CD14-positive monocyte (primary cell): ENCODE data around the gene LGALS1. TPM values are rescaled to one million over a fixed set of nuclear protein-coding genes. Genes with fewer than 3 reads are reported as not detected.

Experiments used
- DNase-seq, 3 donors: peaks; one replicate each; pipeline ENCODE4 v3.0.0-alpha.2; 2011 to 2022
- H2AFZ ChIP-seq: 2 replicates; pipeline ENCODE4 v1.6.0; 2012; ENCODE audit warnings: mild to moderate bottlenecking, low read depth, low read length, inconsistent platforms; ENCODE audit not compliant: insufficient read depth, poor library complexity, severe bottlenecking
- H3K27ac ChIP-seq, 2 donors: 1 replicate in 1 of 2; 2 replicates in 1 of 2; pipeline ENCODE4 v1.5.1; 2012 to 2013; ENCODE audit warnings: low read length in 2 of 2, control low read depth in 1 of 2, inconsistent platforms in 1 of 2, low read depth in 1 of 2, mild to moderate bottlenecking in 1 of 2
- H3K27me3 ChIP-seq, 2 donors: one replicate each; pipeline versions ENCODE4 v1.6.0 to v1.6.1; 2011 to 2013; ENCODE audit warnings: low read length in 2 of 2; ENCODE audit not compliant: control insufficient read depth in 2 of 2, insufficient read depth in 2 of 2
- H3K36me3 ChIP-seq, 2 donors: replicated peaks in 1 of 2; 1 replicate in 1 of 2; 2 replicates in 1 of 2; pipeline versions ENCODE4 v1.5.1 to v1.6.1; 2012 to 2013; ENCODE audit warnings: low read length in 2 of 2, control low read depth in 1 of 2, inconsistent platforms in 1 of 2, mild to moderate bottlenecking in 1 of 2; ENCODE audit not compliant: insufficient read depth in 2 of 2, control insufficient read depth in 1 of 2
- H3K4me1 ChIP-seq, 2 donors: 1 replicate in 1 of 2; 2 replicates in 1 of 2; pipeline versions ENCODE4 v1.5.1 to v1.6.1; 2012 to 2013; ENCODE audit warnings: low read length in 2 of 2, control low read depth in 1 of 2, inconsistent platforms in 1 of 2, mild to moderate bottlenecking in 1 of 2, moderate library complexity in 1 of 2; ENCODE audit not compliant: insufficient read depth in 2 of 2, control insufficient read depth in 1 of 2
- H3K4me2 ChIP-seq: replicated peaks from 2 replicates; pipeline ENCODE3; 2012; ENCODE audit warnings: low read length, moderate library complexity, mild to moderate bottlenecking; ENCODE audit not compliant: poor library complexity, severe bottlenecking; ENCODE audit errors: extremely low read depth
- H3K4me3 ChIP-seq, 3 experiments: fragments of 200-600 bp in 1 of 3; sonication (generic) in 1 of 3; replicated peaks in 1 of 3; 1 replicate in 2 of 3; 2 replicates in 1 of 3; pipeline ENCODE4 v1.5.1; 2011 to 2013; ENCODE audit warnings: low read length in 3 of 3, mild to moderate bottlenecking in 3 of 3, control low read depth in 2 of 3, low read depth in 2 of 3, inconsistent platforms in 1 of 3, moderate library complexity in 1 of 3
- H3K79me2 ChIP-seq: 2 replicates; pipeline ENCODE4 v1.6.0; 2012; ENCODE audit warnings: mild to moderate bottlenecking, control low read depth, inconsistent platforms, low read length, moderate library complexity; ENCODE audit not compliant: insufficient read depth
- H3K9ac ChIP-seq: 2 replicates; pipeline ENCODE4 v1.6.0; 2017; ENCODE audit warnings: low read length, mild to moderate bottlenecking; ENCODE audit not compliant: insufficient read depth, poor library complexity, severe bottlenecking
- H3K9me3 ChIP-seq, 2 donors: replicated peaks in 1 of 2; 1 replicate in 1 of 2; 2 replicates in 1 of 2; pipeline versions ENCODE4 v1.5.1 to v1.6.1; 2012 to 2013; ENCODE audit warnings: low read length in 2 of 2, control low read depth in 1 of 2; ENCODE audit not compliant: control insufficient read depth in 1 of 2, insufficient read depth in 1 of 2
- H4K20me1 ChIP-seq: 2 replicates; pipeline ENCODE4 v1.6.0; 2012; ENCODE audit warnings: mild to moderate bottlenecking, low read length, control low read depth, moderate library complexity; ENCODE audit not compliant: insufficient read depth
- H3K27ac Mint-ChIP-seq, 7 donors: one replicate each; pipeline ENCODE4 v1.8.0; 2020; ENCODE audit warnings: mild to moderate bottlenecking in 7 of 7, mixed read lengths in 7 of 7, moderate library complexity in 6 of 7, inconsistent platforms in 2 of 7
- H3K27me3 Mint-ChIP-seq, 3 donors: one replicate each; pipeline ENCODE4 v1.8.0; 2021 to 2022; ENCODE audit warnings: low read depth in 3 of 3, mild to moderate bottlenecking in 3 of 3, mixed read lengths in 3 of 3, moderate library complexity in 3 of 3, inconsistent platforms in 1 of 3
- H3K36me3 Mint-ChIP-seq, 2 donors: one replicate each; pipeline ENCODE4 v1.8.0; 2020; ENCODE audit warnings: mixed read lengths in 2 of 2, inconsistent platforms in 1 of 2, mild to moderate bottlenecking in 1 of 2
- H3K4me1 Mint-ChIP-seq: one replicate; pipeline ENCODE4 v1.8.0; 2020; ENCODE audit warnings: mild to moderate bottlenecking, mixed read lengths
- H3K4me3 Mint-ChIP-seq, 2 donors: one replicate each; pipeline ENCODE4 v1.8.0; 2020; ENCODE audit warnings: mild to moderate bottlenecking in 2 of 2, mixed read lengths in 2 of 2, moderate library complexity in 1 of 2
- H3K9me3 Mint-ChIP-seq, 7 donors: one replicate each; pipeline ENCODE4 v1.8.0; 2020 to 2022; ENCODE audit warnings: mixed read lengths in 7 of 7, mild to moderate bottlenecking in 6 of 7, moderate library complexity in 6 of 7, inconsistent platforms in 2 of 7
- CTCF ChIP-seq: fragments of 200-600 bp; IDR thresholded peaks from one replicate; pipeline ENCODE4 v1.8.0; 2022; ENCODE audit warnings: antibody characterized with exemption, mild to moderate bottlenecking
- WGBS: methylation state at CpG from one replicate; pipeline ENCODE4 v1.1.5; 2013; ENCODE audit warnings: missing lambda C conversion rate; ENCODE audit not compliant: insufficient coverage; 5-methylcytosine and 5-hydroxymethylcytosine counted together
- intact Hi-C, 2 donors: fragments of 100-400 bp; cut with micrococcal nuclease; formaldehyde crosslinking; loops; one replicate each; pipeline versions ENCODE4 v1.15.0 to v1.15.1; 2023
- polyA plus RNA-seq, 3 donors: library from polyadenylated mRNA; depleted of rRNA in 1 of 3; unstranded in 2 of 3; stranded (reverse) in 1 of 3; fragments of 300-500 nt in 2 of 3; fragments of >200 nt in 1 of 3; fragmentation: Illumina TruSeq in 2 of 3; gene quantifications; 1 replicate in 2 of 3; 2 replicates in 1 of 3; pipeline ENCODE4 v1.2.3, GENCODE V29; 2012 to 2021

Gene LGALS1
- polyA plus RNA-seq, 3 donors: 1,719 to 2,320 (median 1,844) TPM

- Histone ChIP-seq H3K9me3 (no peaks in the 10 kb centered on the region), H3K4me2 (no peak overlapping the region), H3K4me1 (peaks cover 29 to 30% of the 10 kb centered on the region in 2 donors), H3K27ac (no peak overlapping the region), H4K20me1 (peaks cover 4% of the 10 kb centered on the region), H2AFZ (no peak overlapping the region), H3K9ac (no peak overlapping the region), H3K27me3 (no peaks in the 10 kb centered on the region), H3K79me2 (peaks cover 20% of the 10 kb centered on the region), H3K4me3 (no peak overlapping the region), H3K36me3 (peaks cover 6 to 17% of the 10 kb centered on the region in 2 donors)
- intact Hi-C loops: no loop called here
- H3K27me3 Mint-ChIP-seq: peaks cover 0 to 4% (median 4%) of the 10 kb centered on the region in 3 donors
- TF ChIP-seq CTCF: no peak
- H3K4me1 Mint-ChIP-seq: peaks cover 28% of the 10 kb centered on the region
- no peak overlapping the region for H3K4me3 Mint-ChIP-seq
- H3K27ac Mint-ChIP-seq: peak overlapping the region in 1 of 7 donors; percentile 52
- peaks cover 9 to 30% of the 10 kb centered on the region in 2 donors for H3K36me3 Mint-ChIP-seq
- 83% methylated on average over 4 of the region's 6 CpGs for WGBS
- no peaks in the 10 kb centered on the region for H3K9me3 Mint-ChIP-seq
- DNase-seq: no peak
Measured at GRCh38 chr22:37669586-37669985, 5.8 kb upstream of the LGALS1 start.

- Histone ChIP-seq H3K4me2 (peak overlapping the region; percentile 41), H3K9ac (no peak overlapping the region), H3K4me1 (peaks cover 51 to 57% of the 10 kb centered on the region in 2 donors), H3K79me2 (peaks cover 41% of the 10 kb centered on the region), H3K9me3 (no peaks in the 10 kb centered on the region), H3K36me3 (no peaks in the 10 kb centered on the region), H3K27me3 (no peaks in the 10 kb centered on the region), H2AFZ (peak overlapping the region; percentile 59), H3K27ac (no peak overlapping the region), H4K20me1 (peaks cover 18% of the 10 kb centered on the region), H3K4me3 (peak overlapping the region in 1 of 3 experiments; percentile 38)
- Mint-ChIP-seq H3K4me3 (peak overlapping the region; percentile 26 to 41), H3K36me3 (peaks cover 0 to 8% of the 10 kb centered on the region in 2 donors), H3K27ac (peak overlapping the region in 1 of 7 donors; percentile 58), H3K9me3 (no peaks in the 10 kb centered on the region), H3K27me3 (peaks cover 0 to 4% (median 2%) of the 10 kb centered on the region in 3 donors), H3K4me1 (peaks cover 36% of the 10 kb centered on the region)
- intact Hi-C loops: loop anchor here in 1 of 2 donors (10.0 kb wide), 2 partner anchors 72 to 172 kb away; partner anchors contain the start of genes ANKRD54 and EIF3L
- WGBS: 4% methylated on average over 5 of the region's 15 CpGs
- no peak for TF ChIP-seq CTCF
- DNase-seq: no peak
Measured at GRCh38 chr22:37672206-37672919, 3.1 kb upstream of the LGALS1 start.
